WTC11 (cell line): ENCODE data around the gene CCDC121. TPM values are rescaled to one million over a fixed set of nuclear protein-coding genes. Genes with fewer than 3 reads are reported as not detected.
A peak's percentile ranks its signal among the peaks of the same experiment; 100 is the strongest.

Experiments used
- ATAC-seq: fragments of 200-7000 bp; cut with Tn5 transposase; 2 replicates; pipeline ENCODE4 v1.10.0; 2021; ENCODE audit warnings: mild to moderate bottlenecking, moderate library complexity
- CTCF ChIA-PET: fragments of 300-600 bp; sonication (Branson Sonifier 250); formaldehyde crosslinking; loops from one replicate; lab custom pipeline; 2021; ENCODE audit warnings: antibody characterized with exemption; lab: Charles Lee
- POLR2A ChIA-PET: fragments of 350-600 bp; sonication (Branson Sonifier 250); formaldehyde crosslinking; loops from one replicate; lab custom pipeline; 2021; ENCODE audit warnings: antibody characterized with exemption; lab: Charles Lee
- DNase-seq: peaks from one replicate; pipeline ENCODE4 v3.0.0; 2021; ENCODE audit warnings: low spot score
- H3K27ac Mint-ChIP-seq: 2 replicates; pipeline ENCODE4 v1.8.0; 2021; ENCODE audit warnings: mixed read lengths
- H3K27me3 Mint-ChIP-seq: 2 replicates; pipeline ENCODE4 v1.8.0; 2021; ENCODE audit warnings: low read depth, mild to moderate bottlenecking, moderate library complexity, mixed read lengths
- H3K36me3 Mint-ChIP-seq: 2 replicates; pipeline ENCODE4 v1.8.0; 2021; ENCODE audit warnings: mixed read lengths
- H3K4me1 Mint-ChIP-seq: 2 replicates; pipeline ENCODE4 v1.8.0; 2022; ENCODE audit warnings: mixed read lengths
- H3K4me3 Mint-ChIP-seq: 2 replicates; pipeline ENCODE4 v1.8.0; 2021; ENCODE audit warnings: mild to moderate bottlenecking, moderate library complexity, mixed read lengths
- H3K9me3 Mint-ChIP-seq: 2 replicates; pipeline ENCODE4 v1.8.0; 2021; ENCODE audit warnings: mixed read lengths
- ATF1 ChIP-seq: sonication (generic); formaldehyde crosslinking; IDR thresholded peaks from 2 replicates; pipeline ENCODE4 v1.8.1; 2023; ENCODE audit warnings: mild to moderate bottlenecking, moderate library complexity, missing genetic modification reagents
- CREM ChIP-seq: sonication (generic); formaldehyde crosslinking; IDR thresholded peaks from 2 replicates; pipeline ENCODE4 v1.8.1; 2022; ENCODE audit warnings: mild to moderate bottlenecking, missing genetic modification reagents, moderate library complexity
- ESRRA ChIP-seq: sonication (generic); formaldehyde crosslinking; IDR thresholded peaks from 2 replicates; pipeline ENCODE4 v1.8.1; 2022; ENCODE audit warnings: mild to moderate bottlenecking, missing genetic modification reagents, borderline replicate concordance
- FOXK1 ChIP-seq: sonication (generic); formaldehyde crosslinking; IDR thresholded peaks from 2 replicates; pipeline ENCODE4 v1.8.0; 2022; ENCODE audit warnings: mild to moderate bottlenecking, moderate library complexity, missing genetic modification reagents
- JUN ChIP-seq: sonication (generic); formaldehyde crosslinking; IDR thresholded peaks from 2 replicates; pipeline ENCODE4 v1.8.0; 2023; ENCODE audit warnings: mild to moderate bottlenecking, missing genetic modification reagents
- MXD4 ChIP-seq: fragments of 250-450 bp; sonication (Bioruptor Pico); IDR thresholded peaks from 2 replicates; pipeline ENCODE4 v1.8.0; 2021; ENCODE audit warnings: mild to moderate bottlenecking, moderate library complexity, borderline replicate concordance
- MYBL2 ChIP-seq: sonication (generic); formaldehyde crosslinking; IDR thresholded peaks from 2 replicates; pipeline ENCODE4 v1.8.1; 2023; ENCODE audit warnings: mild to moderate bottlenecking, moderate library complexity, missing genetic modification reagents
- NR2C2 ChIP-seq: sonication (generic); formaldehyde crosslinking; IDR thresholded peaks from 2 replicates; pipeline ENCODE4 v1.8.0; 2022; ENCODE audit warnings: mild to moderate bottlenecking, missing genetic modification reagents
- RORB ChIP-seq: fragments of 250-450 bp; sonication (Bioruptor Pico); IDR thresholded peaks from 2 replicates; pipeline ENCODE4 v1.9.0; 2021; ENCODE audit warnings: mild to moderate bottlenecking
- ZBTB21 ChIP-seq: sonication (generic); formaldehyde crosslinking; IDR thresholded peaks from 2 replicates; pipeline ENCODE4 v1.8.1; 2023; ENCODE audit warnings: mild to moderate bottlenecking, missing genetic modification reagents, borderline replicate concordance
- ZNF263 ChIP-seq: sonication (generic); formaldehyde crosslinking; IDR thresholded peaks from 2 replicates; pipeline ENCODE4 v1.8.1; 2022; ENCODE audit warnings: low read depth, mild to moderate bottlenecking, moderate library complexity, missing genetic modification reagents
- total RNA-seq: library from RNA; stranded (reverse); gene quantifications from 3 replicates; pipeline ENCODE4 v1.2.3, GENCODE V29; 2021
- TF ChIP-seq, protein P1 (sequence below): fragments of 250-450 bp; sonication (Bioruptor Pico); IDR thresholded peaks from 2 replicates; pipeline ENCODE4 v1.9.0; 2021; ENCODE audit warnings: moderate library complexity, mild to moderate bottlenecking, inconsistent platforms, borderline replicate concordance
- TF ChIP-seq, protein P2 (sequence below): sonication (generic); formaldehyde crosslinking; IDR thresholded peaks from 2 replicates; pipeline ENCODE4 v1.8.0; 2022; ENCODE audit warnings: mild to moderate bottlenecking, missing genetic modification reagents
- TF ChIP-seq, protein P3 (sequence below): sonication (generic); formaldehyde crosslinking; IDR thresholded peaks from 2 replicates; pipeline ENCODE4 v1.8.0; 2023; ENCODE audit warnings: missing genetic modification reagents, mild to moderate bottlenecking, borderline replicate concordance
- TF ChIP-seq, protein P4 (sequence below): sonication (generic); formaldehyde crosslinking; IDR thresholded peaks from 2 replicates; pipeline ENCODE4 v1.8.0; 2023; ENCODE audit warnings: missing genetic modification reagents
- TF ChIP-seq, protein P5 (sequence below): sonication (generic); formaldehyde crosslinking; IDR thresholded peaks from 2 replicates; pipeline ENCODE4 v1.8.0; 2022; ENCODE audit warnings: missing genetic modification reagents
- TF ChIP-seq, protein P6 (sequence below): fragments of 250-450 bp; sonication (Bioruptor Pico); IDR thresholded peaks from 2 replicates; pipeline ENCODE4 v1.8.0; 2021; ENCODE audit warnings: mild to moderate bottlenecking
- TF ChIP-seq, protein P7 (sequence below): sonication (generic); formaldehyde crosslinking; IDR thresholded peaks from 2 replicates; pipeline ENCODE4 v1.8.0; 2022; ENCODE audit warnings: mild to moderate bottlenecking, missing genetic modification reagents

Gene CCDC121
- total RNA-seq, 1 experiment from 2014 or later: 2.0 TPM

DNA sequence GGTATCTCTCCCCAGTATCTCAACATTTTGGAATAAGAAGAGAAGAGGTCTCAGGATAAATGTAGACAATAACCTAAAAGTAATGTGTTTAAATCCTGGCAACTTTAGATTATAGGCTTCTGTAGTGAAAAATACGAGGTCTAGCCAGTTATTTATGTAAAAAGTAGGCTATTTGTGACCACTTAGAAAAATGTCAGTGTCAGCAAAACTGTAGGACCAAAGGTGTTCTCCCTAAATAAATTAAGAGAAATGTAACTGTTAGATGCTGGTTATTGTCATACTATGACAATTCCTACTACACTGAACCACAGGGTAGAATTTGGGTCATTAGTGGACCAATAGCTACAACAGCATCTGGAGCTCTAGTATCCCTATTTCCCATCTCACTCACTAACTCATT, 32.6 kb upstream of the CCDC121 start (continued):
- no peak for TF ChIP-seq ZNF263 (CRISPR knock-in tag)

DNA sequence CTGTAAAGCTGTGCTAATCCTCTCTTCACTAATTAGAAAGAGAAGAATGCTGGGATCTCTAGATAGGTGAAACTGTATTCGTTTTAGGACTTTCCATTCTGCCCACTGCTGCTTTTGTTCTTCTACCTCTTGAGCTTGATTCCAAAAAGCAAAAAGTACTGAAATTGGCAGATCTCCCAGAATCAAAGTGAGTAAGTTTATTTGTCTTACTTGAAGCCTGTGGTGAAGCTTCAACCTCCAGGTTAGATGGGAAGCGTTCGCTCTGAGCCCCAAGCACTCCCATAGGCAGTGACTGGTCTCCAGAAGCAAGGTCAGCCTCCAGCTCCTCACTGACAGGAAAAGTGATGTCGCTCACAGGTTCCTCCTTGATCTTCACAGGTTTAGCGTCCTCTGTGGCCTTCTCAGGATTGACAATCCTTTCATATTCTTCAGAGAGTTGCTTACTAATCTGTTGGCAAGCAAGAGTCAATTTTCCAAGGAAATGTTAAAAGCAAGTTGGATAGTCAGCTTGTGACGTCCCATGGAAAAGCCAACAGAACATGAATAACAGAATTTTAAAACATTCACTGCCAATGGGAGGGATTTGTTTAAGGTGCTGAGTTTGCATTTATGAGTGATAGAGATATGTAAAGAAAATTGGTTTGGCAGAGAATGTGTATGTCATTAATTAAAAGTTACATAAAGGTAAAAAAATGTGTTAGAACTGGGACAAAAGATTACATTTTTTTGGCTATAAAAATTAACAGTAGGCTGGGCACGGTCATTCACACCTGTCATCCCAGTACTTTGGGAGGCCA, 26.5 kb upstream of the CCDC121 start:
- Mint-ChIP-seq H3K36me3 (peaks cover 60% of the 10 kb centered on the region), H3K4me3 (no peak overlapping the region), H3K27me3 (no peaks in the 10 kb centered on the region), H3K27ac (0 out of 2 replicates have a peak overlapping the region, but pooled peaks have one; percentile 24), H3K4me1 (no peaks in the 10 kb centered on the region; the same call in 1 of the 2 replicates)
- DNase-seq (no peak), ATAC-seq (peak; percentile 39)
- ChIA-PET CTCF (interaction anchor here (1.4 to 2.1 kb wide), 2 partner anchors 28 to 352 kb away, joined by 3 to 8 read pairs; no protein-coding TSS in a partner anchor), POLR2A (no interaction called here)
- TF ChIP-seq ATF1 (CRISPR knock-in tag) (no peak), FOXK1 (CRISPR knock-in tag) (no peak), CREM (CRISPR knock-in tag) (no peak), ZNF263 (CRISPR knock-in tag) (no peak), ZBTB21 (CRISPR knock-in tag) (no peak), MYBL2 (CRISPR knock-in tag) (no peak), RORB (CRISPR knock-in tag) (no peak), NR2C2 (no peak), ESRRA (no peak), JUN (CRISPR knock-in tag) (no peak), MXD4 (CRISPR knock-in tag) (no peak)
- TF ChIP-seq, protein P1, sequence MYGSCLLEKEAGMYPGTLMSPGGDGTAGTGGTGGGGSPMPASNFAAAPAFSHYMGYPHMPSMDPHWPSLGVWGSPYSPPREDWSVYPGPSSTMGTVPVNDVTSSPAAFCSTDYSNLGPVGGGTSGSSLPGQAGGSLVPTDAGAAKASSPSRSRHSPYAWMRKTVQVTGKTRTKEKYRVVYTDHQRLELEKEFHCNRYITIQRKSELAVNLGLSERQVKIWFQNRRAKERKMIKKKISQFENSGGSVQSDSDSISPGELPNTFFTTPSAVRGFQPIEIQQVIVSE (CRISPR knock-in tag): no peak
- TF ChIP-seq, protein P2, sequence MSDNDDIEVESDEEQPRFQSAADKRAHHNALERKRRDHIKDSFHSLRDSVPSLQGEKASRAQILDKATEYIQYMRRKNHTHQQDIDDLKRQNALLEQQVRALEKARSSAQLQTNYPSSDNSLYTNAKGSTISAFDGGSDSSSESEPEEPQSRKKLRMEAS (CRISPR knock-in tag): no peak
- TF ChIP-seq, protein P3, sequence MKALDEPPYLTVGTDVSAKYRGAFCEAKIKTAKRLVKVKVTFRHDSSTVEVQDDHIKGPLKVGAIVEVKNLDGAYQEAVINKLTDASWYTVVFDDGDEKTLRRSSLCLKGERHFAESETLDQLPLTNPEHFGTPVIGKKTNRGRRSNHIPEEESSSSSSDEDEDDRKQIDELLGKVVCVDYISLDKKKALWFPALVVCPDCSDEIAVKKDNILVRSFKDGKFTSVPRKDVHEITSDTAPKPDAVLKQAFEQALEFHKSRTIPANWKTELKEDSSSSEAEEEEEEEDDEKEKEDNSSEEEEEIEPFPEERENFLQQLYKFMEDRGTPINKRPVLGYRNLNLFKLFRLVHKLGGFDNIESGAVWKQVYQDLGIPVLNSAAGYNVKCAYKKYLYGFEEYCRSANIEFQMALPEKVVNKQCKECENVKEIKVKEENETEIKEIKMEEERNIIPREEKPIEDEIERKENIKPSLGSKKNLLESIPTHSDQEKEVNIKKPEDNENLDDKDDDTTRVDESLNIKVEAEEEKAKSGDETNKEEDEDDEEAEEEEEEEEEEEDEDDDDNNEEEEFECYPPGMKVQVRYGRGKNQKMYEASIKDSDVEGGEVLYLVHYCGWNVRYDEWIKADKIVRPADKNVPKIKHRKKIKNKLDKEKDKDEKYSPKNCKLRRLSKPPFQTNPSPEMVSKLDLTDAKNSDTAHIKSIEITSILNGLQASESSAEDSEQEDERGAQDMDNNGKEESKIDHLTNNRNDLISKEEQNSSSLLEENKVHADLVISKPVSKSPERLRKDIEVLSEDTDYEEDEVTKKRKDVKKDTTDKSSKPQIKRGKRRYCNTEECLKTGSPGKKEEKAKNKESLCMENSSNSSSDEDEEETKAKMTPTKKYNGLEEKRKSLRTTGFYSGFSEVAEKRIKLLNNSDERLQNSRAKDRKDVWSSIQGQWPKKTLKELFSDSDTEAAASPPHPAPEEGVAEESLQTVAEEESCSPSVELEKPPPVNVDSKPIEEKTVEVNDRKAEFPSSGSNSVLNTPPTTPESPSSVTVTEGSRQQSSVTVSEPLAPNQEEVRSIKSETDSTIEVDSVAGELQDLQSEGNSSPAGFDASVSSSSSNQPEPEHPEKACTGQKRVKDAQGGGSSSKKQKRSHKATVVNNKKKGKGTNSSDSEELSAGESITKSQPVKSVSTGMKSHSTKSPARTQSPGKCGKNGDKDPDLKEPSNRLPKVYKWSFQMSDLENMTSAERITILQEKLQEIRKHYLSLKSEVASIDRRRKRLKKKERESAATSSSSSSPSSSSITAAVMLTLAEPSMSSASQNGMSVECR: no peak
- TF ChIP-seq, protein P4, sequence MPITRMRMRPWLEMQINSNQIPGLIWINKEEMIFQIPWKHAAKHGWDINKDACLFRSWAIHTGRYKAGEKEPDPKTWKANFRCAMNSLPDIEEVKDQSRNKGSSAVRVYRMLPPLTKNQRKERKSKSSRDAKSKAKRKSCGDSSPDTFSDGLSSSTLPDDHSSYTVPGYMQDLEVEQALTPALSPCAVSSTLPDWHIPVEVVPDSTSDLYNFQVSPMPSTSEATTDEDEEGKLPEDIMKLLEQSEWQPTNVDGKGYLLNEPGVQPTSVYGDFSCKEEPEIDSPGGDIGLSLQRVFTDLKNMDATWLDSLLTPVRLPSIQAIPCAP: no peak
- TF ChIP-seq, protein P5, sequence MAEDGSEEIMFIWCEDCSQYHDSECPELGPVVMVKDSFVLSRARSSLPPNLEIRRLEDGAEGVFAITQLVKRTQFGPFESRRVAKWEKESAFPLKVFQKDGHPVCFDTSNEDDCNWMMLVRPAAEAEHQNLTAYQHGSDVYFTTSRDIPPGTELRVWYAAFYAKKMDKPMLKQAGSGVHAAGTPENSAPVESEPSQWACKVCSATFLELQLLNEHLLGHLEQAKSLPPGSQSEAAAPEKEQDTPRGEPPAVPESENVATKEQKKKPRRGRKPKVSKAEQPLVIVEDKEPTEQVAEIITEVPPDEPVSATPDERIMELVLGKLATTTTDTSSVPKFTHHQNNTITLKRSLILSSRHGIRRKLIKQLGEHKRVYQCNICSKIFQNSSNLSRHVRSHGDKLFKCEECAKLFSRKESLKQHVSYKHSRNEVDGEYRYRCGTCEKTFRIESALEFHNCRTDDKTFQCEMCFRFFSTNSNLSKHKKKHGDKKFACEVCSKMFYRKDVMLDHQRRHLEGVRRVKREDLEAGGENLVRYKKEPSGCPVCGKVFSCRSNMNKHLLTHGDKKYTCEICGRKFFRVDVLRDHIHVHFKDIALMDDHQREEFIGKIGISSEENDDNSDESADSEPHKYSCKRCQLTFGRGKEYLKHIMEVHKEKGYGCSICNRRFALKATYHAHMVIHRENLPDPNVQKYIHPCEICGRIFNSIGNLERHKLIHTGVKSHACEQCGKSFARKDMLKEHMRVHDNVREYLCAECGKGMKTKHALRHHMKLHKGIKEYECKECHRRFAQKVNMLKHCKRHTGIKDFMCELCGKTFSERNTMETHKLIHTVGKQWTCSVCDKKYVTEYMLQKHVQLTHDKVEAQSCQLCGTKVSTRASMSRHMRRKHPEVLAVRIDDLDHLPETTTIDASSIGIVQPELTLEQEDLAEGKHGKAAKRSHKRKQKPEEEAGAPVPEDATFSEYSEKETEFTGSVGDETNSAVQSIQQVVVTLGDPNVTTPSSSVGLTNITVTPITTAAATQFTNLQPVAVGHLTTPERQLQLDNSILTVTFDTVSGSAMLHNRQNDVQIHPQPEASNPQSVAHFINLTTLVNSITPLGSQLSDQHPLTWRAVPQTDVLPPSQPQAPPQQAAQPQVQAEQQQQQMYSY (CRISPR knock-in tag): no peak
- TF ChIP-seq, protein P6, sequence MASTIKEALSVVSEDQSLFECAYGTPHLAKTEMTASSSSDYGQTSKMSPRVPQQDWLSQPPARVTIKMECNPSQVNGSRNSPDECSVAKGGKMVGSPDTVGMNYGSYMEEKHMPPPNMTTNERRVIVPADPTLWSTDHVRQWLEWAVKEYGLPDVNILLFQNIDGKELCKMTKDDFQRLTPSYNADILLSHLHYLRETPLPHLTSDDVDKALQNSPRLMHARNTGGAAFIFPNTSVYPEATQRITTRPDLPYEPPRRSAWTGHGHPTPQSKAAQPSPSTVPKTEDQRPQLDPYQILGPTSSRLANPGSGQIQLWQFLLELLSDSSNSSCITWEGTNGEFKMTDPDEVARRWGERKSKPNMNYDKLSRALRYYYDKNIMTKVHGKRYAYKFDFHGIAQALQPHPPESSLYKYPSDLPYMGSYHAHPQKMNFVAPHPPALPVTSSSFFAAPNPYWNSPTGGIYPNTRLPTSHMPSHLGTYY (CRISPR knock-in tag): no peak
- TF ChIP-seq, protein P7, sequence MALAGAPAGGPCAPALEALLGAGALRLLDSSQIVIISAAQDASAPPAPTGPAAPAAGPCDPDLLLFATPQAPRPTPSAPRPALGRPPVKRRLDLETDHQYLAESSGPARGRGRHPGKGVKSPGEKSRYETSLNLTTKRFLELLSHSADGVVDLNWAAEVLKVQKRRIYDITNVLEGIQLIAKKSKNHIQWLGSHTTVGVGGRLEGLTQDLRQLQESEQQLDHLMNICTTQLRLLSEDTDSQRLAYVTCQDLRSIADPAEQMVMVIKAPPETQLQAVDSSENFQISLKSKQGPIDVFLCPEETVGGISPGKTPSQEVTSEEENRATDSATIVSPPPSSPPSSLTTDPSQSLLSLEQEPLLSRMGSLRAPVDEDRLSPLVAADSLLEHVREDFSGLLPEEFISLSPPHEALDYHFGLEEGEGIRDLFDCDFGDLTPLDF (CRISPR knock-in tag): no peak
- TF ChIP-seq, all 79 proteins: peak for 0
- H3K9me3 Mint-ChIP-seq: no peaks in the 10 kb centered on the region
